Stimulated activated naive CD4-positive, alpha-beta T cell (primary cell): ENCODE results near the gene RC3H2.
"Not testable (repeated sequence)": the region's sequence is repeated elsewhere in the genome, so short reads cannot be mapped to it uniquely, and the experiment has no call there.

ENCODE experiments used
- DNase-seq, 6 experiments: peaks; one replicate each; lab custom pipeline; 2025; lab: John Stamatoyannopoulos, UW

Gene RC3H2

GRCh38 chr9:122846371-122846940, 58.7 kb downstream of the RC3H2 start:
- DNase-seq = peak in 3 of 6 experiments; percentile 77 to 85 (median 83)

- no peak for DNase-seq
Observed at GRCh38 chr9:122845116-122845515, 60.0 kb downstream of the RC3H2 start.

- DNase-seq = no peak
Observed at GRCh38 chr9:122844137-122844536, 61.0 kb downstream of the RC3H2 start.

- DNase-seq = no peak
Observed at GRCh38 chr9:122841501-122841900, 63.7 kb downstream of the RC3H2 start.

- DNase-seq = not testable (repeated sequence)
Observed at GRCh38 chr9:122838441-122838840, 66.7 kb downstream of the RC3H2 start.

- DNase-seq = no peak
Observed at GRCh38 chr9:122837266-122837850, 67.8 kb downstream of the RC3H2 start.

GRCh38 chr9:122835313-122835731, 69.8 kb downstream of the RC3H2 start:
- DNase-seq = peak in 2 of 6 experiments; percentile 34 to 55

GRCh38 chr9:122832194-122832593, 73.0 kb downstream of the RC3H2 start:
- DNase-seq = no peak

GRCh38 chr9:122828965-122829284, 76.2 kb downstream of the RC3H2 start:
- not testable (repeated sequence) for DNase-seq

GRCh38 chr9:122827761-122828093, 77.4 kb downstream of the RC3H2 start:
- DNase-seq = no peak

GRCh38 chr9:122822938-122823337, 82.2 kb downstream of the RC3H2 start:
- no peak for DNase-seq

- no peak for DNase-seq
Observed at GRCh38 chr9:122822056-122822455, 83.1 kb downstream of the RC3H2 start.

GRCh38 chr9:122821278-122821943, 83.7 kb downstream of the RC3H2 start:
- DNase-seq = no peak

GRCh38 chr9:122820490-122820845, 84.7 kb downstream of the RC3H2 start:
- no peak for DNase-seq

GRCh38 chr9:122819791-122820489, 85.2 kb downstream of the RC3H2 start:
- no peak for DNase-seq

- no peak for DNase-seq
Observed at GRCh38 chr9:122819326-122819725, 85.8 kb downstream of the RC3H2 start.

GRCh38 chr9:122816163-122816867, 88.8 kb downstream of the RC3H2 start:
- DNase-seq = peak; percentile 11 to 40 (median 24)

- no peak for DNase-seq
Observed at GRCh38 chr9:122815544-122815943, 89.6 kb downstream of the RC3H2 start.

GRCh38 chr9:122814545-122814944, 90.6 kb downstream of the RC3H2 start:
- no peak for DNase-seq

- no peak for DNase-seq
Observed at GRCh38 chr9:122812736-122813135, 92.4 kb downstream of the RC3H2 start.

- DNase-seq = peak; percentile 55 to 77 (median 58)
Observed at GRCh38 chr9:122810306-122810946, 94.7 kb downstream of the RC3H2 start.

GRCh38 chr9:122809261-122809660, 95.9 kb downstream of the RC3H2 start:
- DNase-seq = not testable (repeated sequence)
